BLaER1 treated with 17β-estradiol and CSF1 and Interleukin-3, amounts not matched to agents 10 nM and 100 nM (cell line): ENCODE measurements around the gene KLHL40.

Experiments used
- H3K27ac ChIP-seq, 11 experiments: shearing (Covaris generic); formaldehyde crosslinking; 2 replicates each; pipeline ENCODE4 v1.8.1; 2022
- H3K27me3 ChIP-seq, 11 experiments: shearing (Covaris generic); formaldehyde crosslinking; 2 replicates each; pipeline ENCODE4 v1.8.1; 2022
- H3K36me3 ChIP-seq, 11 experiments: shearing (Covaris generic); formaldehyde crosslinking; 2 replicates each; pipeline ENCODE4 v1.8.1; 2022
- H3K4me1 ChIP-seq, 10 experiments: shearing (Covaris generic); formaldehyde crosslinking; 2 replicates each; pipeline ENCODE4 v1.8.1; 2022
- H3K4me2 ChIP-seq, 11 experiments: shearing (Covaris generic); formaldehyde crosslinking; 2 replicates each; pipeline ENCODE4 v1.8.1; 2022
- H3K4me3 ChIP-seq, 10 experiments: shearing (Covaris generic); formaldehyde crosslinking; 2 replicates each; pipeline ENCODE4 v1.8.1; 2022
- H3K9ac ChIP-seq, 11 experiments: shearing (Covaris generic); formaldehyde crosslinking; 2 replicates each; pipeline ENCODE4 v1.8.1; 2022
- H3K9me3 ChIP-seq, 11 experiments: shearing (Covaris generic); formaldehyde crosslinking; replicated peaks in 1 of 11; 2 replicates each; pipeline ENCODE4 v1.8.1; 2022
- H4K20me1 ChIP-seq, 11 experiments: shearing (Covaris generic); formaldehyde crosslinking; 2 replicates each; pipeline ENCODE4 v1.8.1; 2022
- Cebpa-rat ChIP-seq, 11 experiments: shearing (Covaris generic); IDR thresholded peaks; 2 replicates each; pipeline ENCODE4 v1.8.1; 2022

The KLHL40 gene

GRCh38 chr3:42663581-42664437 lies 21.5 kb upstream of the KLHL40 start:
- Histone ChIP-seq H3K9me3 (no peaks in the 10 kb centered on the region), H3K4me3 (peak overlapping the region in 7 of 10 experiments; percentile 7 to 44 (median 26); a peak in 7 of 20 replicates), H3K4me2 (peak overlapping the region; percentile 89 to 100 (median 96)), H3K36me3 (peaks cover 0 to 30% (median 18%) of the 10 kb centered on the region in 11 experiments; a peak in 20 of 22 replicates), H3K9ac (peak overlapping the region; percentile 62 to 87 (median 74)), H3K4me1 (peaks cover 67 to 86% (median 77%) of the 10 kb centered on the region in 10 experiments), H4K20me1 (peaks cover 0 to 7% (median 0%) of the 10 kb centered on the region in 11 experiments; a peak in 3 of 22 replicates), H3K27me3 (no peaks in the 10 kb centered on the region), H3K27ac (peak overlapping the region; percentile 79 to 95 (median 85))
- peak in 4 of 11 experiments; percentile 41 to 74 (median 60); a peak in 5 of 22 replicates for TF ChIP-seq Cebpa-rat (IDR thresholded peaks at IDR 0.05)

- no peak for TF ChIP-seq Cebpa-rat (IDR thresholded peaks at IDR 0.05)
- Histone ChIP-seq H3K36me3 (peaks cover 0 to 30% (median 17%) of the 10 kb centered on the region in 11 experiments; a peak in 19 of 22 replicates), H3K27ac (peak overlapping the region; percentile 79 to 95 (median 85)), H3K4me2 (peak overlapping the region; percentile 89 to 100 (median 96)), H3K27me3 (no peaks in the 10 kb centered on the region), H4K20me1 (peaks cover 0 to 7% (median 0%) of the 10 kb centered on the region in 11 experiments; a peak in 3 of 22 replicates), H3K4me1 (peaks cover 61 to 83% (median 73%) of the 10 kb centered on the region in 10 experiments), H3K4me3 (peak overlapping the region in 4 of 10 experiments; percentile 18 to 36 (median 31); a peak in 6 of 20 replicates), H3K9ac (peak overlapping the region; percentile 62 to 87 (median 74)), H3K9me3 (no peaks in the 10 kb centered on the region)
These were observed 20.9 kb upstream of the KLHL40 start for GRCh38 chr3:42664438-42664803.

GRCh38 chr3:42665050-42665878 lies 20.1 kb upstream of the KLHL40 start:
- Histone ChIP-seq H3K9me3 (peaks cover 0 to 2% (median 0%) of the 10 kb centered on the region in 11 experiments; a peak in 2 of 22 replicates), H3K27me3 (no peaks in the 10 kb centered on the region), H3K9ac (peak overlapping the region; percentile 62 to 87 (median 74); a peak in 19 of 22 replicates), H3K4me3 (peak overlapping the region in 4 of 10 experiments; percentile 18 to 36 (median 31); a peak in 4 of 20 replicates), H3K27ac (peak overlapping the region; percentile 79 to 95 (median 85)), H3K4me2 (peak overlapping the region; percentile 84 to 100 (median 96)), H3K36me3 (peaks cover 0 to 30% (median 17%) of the 10 kb centered on the region in 11 experiments; a peak in 19 of 22 replicates), H3K4me1 (peaks cover 52 to 74% (median 64%) of the 10 kb centered on the region in 10 experiments), H4K20me1 (peaks cover 0 to 7% (median 0%) of the 10 kb centered on the region in 11 experiments; a peak in 3 of 22 replicates)
- TF ChIP-seq Cebpa-rat (IDR thresholded peaks at IDR 0.05) = no peak

GRCh38 chr3:42666022-42666421 lies 19.3 kb upstream of the KLHL40 start:
- H3K27ac ChIP-seq = peak overlapping the region in 4 of 11 experiments; percentile 92 to 95 (median 94); a peak in 8 of 22 replicates
- H3K9me3 ChIP-seq = peaks cover 0 to 9% (median 0%) of the 10 kb centered on the region in 11 experiments; a peak in 5 of 22 replicates
- peak overlapping the region in 3 of 11 experiments; percentile 82 to 87 (median 82); a peak in 3 of 22 replicates for H3K9ac ChIP-seq
- peak overlapping the region in 6 of 11 experiments; percentile 93 to 100 (median 98); a peak in 10 of 22 replicates for H3K4me2 ChIP-seq
- TF ChIP-seq Cebpa-rat (IDR thresholded peaks at IDR 0.05) = no peak
- H3K4me3 ChIP-seq = no peak overlapping the region
- H3K4me1 ChIP-seq = peaks cover 45 to 67% (median 57%) of the 10 kb centered on the region in 10 experiments
- peaks cover 0 to 26% (median 15%) of the 10 kb centered on the region in 11 experiments; a peak in 19 of 22 replicates for H3K36me3 ChIP-seq
- peaks cover 0 to 7% (median 0%) of the 10 kb centered on the region in 11 experiments; a peak in 3 of 22 replicates for H4K20me1 ChIP-seq
- H3K27me3 ChIP-seq = no peaks in the 10 kb centered on the region

GRCh38 chr3:42666577-42666998 lies 18.7 kb upstream of the KLHL40 start:
- peaks cover 43 to 61% (median 51%) of the 10 kb centered on the region in 10 experiments for H3K4me1 ChIP-seq
- peaks cover 0 to 20% (median 13%) of the 10 kb centered on the region in 11 experiments; a peak in 18 of 22 replicates for H3K36me3 ChIP-seq
- H3K9me3 ChIP-seq = peaks cover 0 to 9% (median 0%) of the 10 kb centered on the region in 11 experiments; a peak in 5 of 22 replicates
- H3K27ac ChIP-seq = peak overlapping the region in 4 of 11 experiments; percentile 21 to 95 (median 94); a peak in 5 of 22 replicates
- H3K27me3 ChIP-seq = no peaks in the 10 kb centered on the region
- H3K4me2 ChIP-seq = peak overlapping the region in 2 of 11 experiments; percentile 93 to 98; a peak in 2 of 22 replicates
- peak overlapping the region in 1 of 11 experiments; percentile 82; a peak in 1 of 22 replicates for H3K9ac ChIP-seq
- H4K20me1 ChIP-seq = peaks cover 0 to 5% (median 0%) of the 10 kb centered on the region in 11 experiments; a peak in 3 of 22 replicates
- no peak for TF ChIP-seq Cebpa-rat (IDR thresholded peaks at IDR 0.05)
- H3K4me3 ChIP-seq = no peak overlapping the region

GRCh38 chr3:42667096-42667522 lies 18.2 kb upstream of the KLHL40 start:
- no peak for TF ChIP-seq Cebpa-rat (IDR thresholded peaks at IDR 0.05)
- 0 out of 22 replicates have a peak overlapping the region, but pooled peaks of 1 of the 11 experiments have one; percentile 6 for H3K27ac ChIP-seq
- peak overlapping the region in 3 of 11 experiments; percentile 4 to 29 (median 15); a peak in 2 of 22 replicates for H3K4me2 ChIP-seq
- H3K9ac ChIP-seq = no peak overlapping the region
- no peaks in the 10 kb centered on the region for H3K27me3 ChIP-seq
- peaks cover 43 to 56% (median 48%) of the 10 kb centered on the region in 10 experiments for H3K4me1 ChIP-seq
- peaks cover 0 to 15% (median 8%) of the 10 kb centered on the region in 11 experiments; a peak in 14 of 22 replicates for H3K36me3 ChIP-seq
- H4K20me1 ChIP-seq = peaks cover 0 to 3% (median 0%) of the 10 kb centered on the region in 11 experiments; a peak in 3 of 22 replicates
- no peak overlapping the region for H3K4me3 ChIP-seq
- peaks cover 0 to 9% (median 0%) of the 10 kb centered on the region in 11 experiments; a peak in 5 of 22 replicates for H3K9me3 ChIP-seq

- Histone ChIP-seq H3K9ac (no peak overlapping the region), H3K4me1 (peaks cover 37 to 49% (median 44%) of the 10 kb centered on the region in 10 experiments), H3K27ac (no peak overlapping the region), H3K36me3 (peaks cover 0 to 9% (median 1%) of the 10 kb centered on the region in 11 experiments; a peak in 5 of 22 replicates), H3K4me2 (peak overlapping the region in 3 of 11 experiments; percentile 4 to 29 (median 15); a peak in 3 of 22 replicates), H3K4me3 (no peak overlapping the region), H4K20me1 (no peaks in the 10 kb centered on the region; a peak in 1 of 22 replicates), H3K9me3 (peaks cover 0 to 9% (median 0%) of the 10 kb centered on the region in 11 experiments; a peak in 6 of 22 replicates), H3K27me3 (no peaks in the 10 kb centered on the region)
- no peak for TF ChIP-seq Cebpa-rat (IDR thresholded peaks at IDR 0.05)
These were observed 17.6 kb upstream of the KLHL40 start for GRCh38 chr3:42667523-42668412.
